NCI-H2107 treated with DMSO at 0.1 percent for 48 hours (cell line): ENCODE data around the gene RIT2.
"Not testable (repeated sequence)": the region's sequence is repeated elsewhere in the genome, so short reads cannot be mapped to it uniquely, and the experiment has no call there.

Experiments used
- DNase-seq: peaks from one replicate; lab custom pipeline; 2025; ENCODE audit not compliant: unreplicated experiment; lab: John Stamatoyannopoulos, UW

Gene RIT2

GRCh38 chr18:42778024-42778423, 337.5 kb downstream of the RIT2 start:
- no peak for DNase-seq

DNA sequence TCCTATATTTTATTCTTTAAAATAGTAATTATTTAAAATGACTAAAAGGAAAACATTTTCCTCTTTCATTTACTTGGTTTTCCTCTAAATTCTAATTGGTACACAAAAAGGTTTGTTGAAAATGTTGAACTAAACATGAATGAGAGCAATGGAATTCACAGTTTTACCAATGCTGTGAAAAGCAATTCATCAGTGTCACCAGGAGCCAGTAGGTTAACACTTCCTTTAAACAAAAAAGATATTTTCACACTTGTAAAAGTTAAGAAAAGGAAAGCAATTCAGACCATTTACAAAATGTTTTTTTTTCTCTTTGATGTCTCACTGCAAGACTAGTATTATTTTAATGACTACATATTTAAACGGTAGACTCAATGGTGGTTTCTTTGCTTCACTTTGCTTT, 341.6 kb downstream of the RIT2 start:
- DNase-seq, result no peak

DNA sequence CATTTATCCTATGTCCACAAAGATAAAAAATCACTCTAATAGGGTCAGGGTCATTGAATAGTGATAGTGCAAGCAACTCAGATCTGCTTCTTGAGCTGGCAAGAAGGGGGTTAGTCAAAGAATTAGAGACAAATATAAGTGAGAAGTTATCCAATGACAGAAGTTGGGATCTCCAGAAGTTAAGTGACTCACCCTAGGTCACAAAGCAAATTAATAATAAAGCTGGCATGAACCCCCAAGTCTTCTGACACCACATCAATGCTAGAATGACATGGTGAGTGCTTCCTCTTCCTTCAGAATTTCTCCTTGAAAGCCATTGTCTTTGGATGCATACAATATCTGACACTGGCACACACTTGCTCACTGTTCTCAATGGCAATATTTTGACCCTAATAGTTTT, 343.5 kb downstream of the RIT2 start:
- DNase-seq, result no peak

- no peak for DNase-seq
Measured at GRCh38 chr18:42765302-42765701, 350.2 kb downstream of the RIT2 start.

GRCh38 chr18:42760290-42760689, 355.2 kb downstream of the RIT2 start:
- no peak for DNase-seq

DNA sequence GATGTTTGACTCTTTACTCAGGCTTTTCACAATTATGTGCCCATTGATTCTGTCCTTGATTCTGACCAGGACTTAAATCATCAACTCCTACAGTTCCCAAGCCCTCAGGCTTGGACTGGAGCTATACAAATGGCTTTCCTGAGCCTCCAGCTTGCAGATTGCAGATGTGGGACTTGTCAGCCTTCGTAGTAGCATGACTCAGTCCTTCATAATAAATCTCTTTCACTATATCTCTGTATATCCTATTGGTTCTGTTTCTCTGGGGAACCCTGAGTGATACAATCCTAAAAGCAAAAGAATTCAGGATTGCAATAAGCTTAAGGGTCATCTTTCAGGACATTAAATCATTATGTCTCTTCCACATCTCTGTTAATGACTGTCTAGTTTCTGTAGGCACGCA, 356.6 kb downstream of the RIT2 start:
- no peak for DNase-seq

DNA sequence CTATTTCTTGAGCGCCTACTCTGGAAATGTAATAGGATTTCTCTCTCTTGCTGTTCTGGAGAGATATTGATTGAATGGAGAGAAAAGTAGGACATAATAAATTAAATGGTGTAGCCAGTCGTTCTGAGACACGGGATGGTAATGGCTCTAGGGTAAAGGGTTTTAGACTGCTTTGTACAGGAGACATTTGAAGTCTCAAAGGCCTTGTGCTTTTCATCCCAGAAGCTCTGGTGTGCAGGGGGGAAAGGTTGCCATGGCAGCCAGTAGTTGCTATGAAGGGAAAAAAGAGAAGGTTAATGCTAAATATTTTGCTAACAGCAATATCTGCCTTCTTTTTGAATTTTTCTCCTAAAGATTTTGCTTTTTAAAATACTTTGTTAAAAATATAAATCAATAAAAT, 359.3 kb downstream of the RIT2 start:
- DNase-seq, result no peak

GRCh38 chr18:42752916-42753315, 362.6 kb downstream of the RIT2 start:
- no peak for DNase-seq

GRCh38 chr18:42746794-42747193, 368.7 kb downstream of the RIT2 start:
- no peak for DNase-seq

GRCh38 chr18:42745931-42746330, 369.6 kb downstream of the RIT2 start:
- no peak for DNase-seq

GRCh38 chr18:42745171-42745570, 370.3 kb downstream of the RIT2 start:
- DNase-seq, result no peak

- no peak for DNase-seq
Measured at GRCh38 chr18:42743373-42744138, 371.9 kb downstream of the RIT2 start.

DNA sequence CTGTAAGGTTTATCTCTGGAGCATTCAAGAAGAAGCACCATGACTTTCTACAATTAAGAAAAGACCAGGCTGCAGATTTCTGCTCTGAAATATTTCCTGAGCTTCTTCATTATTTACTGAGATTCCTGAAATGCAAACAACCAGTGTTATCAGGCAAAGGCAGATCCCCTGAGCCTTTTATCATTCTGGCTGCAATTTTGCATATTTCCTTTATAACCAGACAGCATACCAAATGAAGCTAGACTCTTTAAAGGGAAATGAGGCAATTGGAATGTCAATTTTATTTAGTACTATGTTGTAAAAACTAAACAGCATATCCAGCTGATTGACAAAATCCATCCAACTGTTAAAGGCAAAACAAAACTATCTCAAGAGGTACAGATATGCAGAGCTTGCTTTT, 372.5 kb downstream of the RIT2 start:
- DNase-seq, result no peak

DNA sequence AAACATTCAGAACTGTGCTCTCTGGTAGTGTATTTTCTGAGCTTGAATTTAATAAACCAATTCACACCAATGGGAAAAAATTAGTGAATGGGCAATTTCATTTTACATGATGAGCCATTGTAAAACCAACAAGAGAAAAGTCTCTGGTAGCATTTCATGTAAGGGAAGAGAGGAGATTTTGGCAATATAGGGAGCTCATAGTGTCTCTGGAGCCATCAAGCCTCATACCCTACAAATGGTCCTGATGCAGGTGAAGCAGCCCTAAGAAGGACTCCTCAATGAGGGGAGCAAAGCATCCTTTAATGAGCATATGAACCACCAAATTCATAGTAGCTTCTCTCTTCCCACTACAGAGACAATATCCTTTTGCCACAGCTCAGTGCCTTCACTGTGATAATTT, 373.0 kb downstream of the RIT2 start:
- no peak for DNase-seq

DNA sequence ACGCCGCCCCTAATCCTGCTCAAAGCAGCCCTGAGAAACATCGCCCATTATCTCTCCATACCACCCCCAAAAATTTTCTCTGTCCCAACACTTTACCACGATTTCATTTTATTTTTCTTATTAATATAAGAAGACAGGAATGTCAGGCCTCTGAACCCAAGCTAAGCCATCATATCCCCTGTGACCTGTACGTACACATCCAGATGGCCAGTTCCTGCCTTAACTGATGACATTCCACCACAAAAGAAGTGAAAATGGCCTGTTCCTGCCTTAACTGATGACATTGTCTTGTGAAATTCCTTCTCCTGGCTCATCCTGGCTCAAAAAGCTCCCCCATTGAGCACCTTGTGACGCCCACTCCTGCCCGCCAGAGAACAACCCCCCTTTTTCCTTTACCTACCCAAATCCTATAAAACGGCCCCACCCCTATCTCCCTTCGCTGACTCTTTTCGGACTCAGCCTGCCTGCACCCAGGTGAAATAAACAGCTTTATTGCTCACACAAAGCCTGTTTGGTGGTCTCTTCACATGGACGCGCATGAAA, 373.6 kb downstream of the RIT2 start:
- DNase-seq, result not testable (repeated sequence)

DNA sequence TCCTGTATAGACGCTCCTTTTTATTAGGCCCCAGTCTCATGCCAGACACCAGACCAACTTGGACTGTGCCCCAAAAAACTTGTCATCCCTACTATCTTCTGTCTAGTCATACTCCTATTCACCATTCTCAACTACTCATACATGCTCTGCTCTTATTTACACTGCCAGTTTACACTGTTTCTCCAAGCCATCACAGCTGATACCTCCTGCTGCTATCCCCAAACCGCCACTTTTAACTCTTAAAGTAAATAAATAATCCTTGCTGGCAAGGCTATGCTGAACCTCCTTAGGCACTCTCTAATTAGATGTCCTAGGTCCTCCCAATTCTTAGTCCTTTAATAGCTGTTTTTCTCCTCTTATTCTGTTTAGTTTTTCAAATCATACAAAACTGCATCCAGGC, 374.2 kb downstream of the RIT2 start:
- DNase-seq, result peak; percentile 17

GRCh38 chr18:42736074-42736473, 379.4 kb downstream of the RIT2 start:
- no peak for DNase-seq

GRCh38 chr18:42734520-42734919, 381.0 kb downstream of the RIT2 start:
- DNase-seq, result no peak

DNA sequence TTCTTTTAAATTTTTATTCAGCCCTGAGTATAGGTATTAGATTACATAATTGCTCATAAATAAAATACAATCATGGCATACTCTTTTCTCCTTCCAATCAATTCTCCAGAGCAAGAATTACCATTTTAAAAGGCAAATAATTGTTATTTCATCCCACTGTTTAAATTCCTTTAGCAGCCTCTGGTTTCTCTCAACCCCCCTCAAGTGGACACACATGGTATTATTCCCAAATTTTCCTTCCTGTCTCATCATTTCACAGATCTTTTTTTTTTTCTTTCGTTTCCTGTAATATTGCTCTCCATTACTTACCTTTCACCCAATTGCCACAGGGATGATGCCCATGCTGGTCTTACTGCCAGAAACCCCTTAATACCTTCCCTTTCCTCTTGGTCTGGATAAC, 385.2 kb downstream of the RIT2 start:
- DNase-seq, result no peak

- no peak for DNase-seq
Measured at GRCh38 chr18:42719221-42719620, 396.3 kb downstream of the RIT2 start.

DNA sequence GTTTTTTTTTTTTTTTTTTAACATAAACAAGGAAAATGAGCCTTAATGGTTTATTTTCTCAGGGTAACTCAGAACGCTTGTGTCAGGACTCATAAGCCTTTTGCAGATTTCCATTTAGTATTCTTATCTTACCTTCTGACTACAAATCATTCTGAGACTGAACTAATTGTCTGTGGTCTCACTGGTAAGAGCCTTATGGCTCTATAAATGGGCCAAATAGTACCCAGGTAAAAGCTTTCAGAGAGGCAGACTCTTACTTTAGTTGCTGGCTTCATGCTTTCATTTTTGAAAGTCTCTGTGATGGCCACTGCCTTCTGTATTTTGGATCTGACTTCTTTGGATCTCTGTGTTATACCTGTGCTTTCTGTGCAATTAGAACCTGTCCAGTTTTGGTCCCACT, 403.4 kb downstream of the RIT2 start:
- DNase-seq, result no peak

DNA sequence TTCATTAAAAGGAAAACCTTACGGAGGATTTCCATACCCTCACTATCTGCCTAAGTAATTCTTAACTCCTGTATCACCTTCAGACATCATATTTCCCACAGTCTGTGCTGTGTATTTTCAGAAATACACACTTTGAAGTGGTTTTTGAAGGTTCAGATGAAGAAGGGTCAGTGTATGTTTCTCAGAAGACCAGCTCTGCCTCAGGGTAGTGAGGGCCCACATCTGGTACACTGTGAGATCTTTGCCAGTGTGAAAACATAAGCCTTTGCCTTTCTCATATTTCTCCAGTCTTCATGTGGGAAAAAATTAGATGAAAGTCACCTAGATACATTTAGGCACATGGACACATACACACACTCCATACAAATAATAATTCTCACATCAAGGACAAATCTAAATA, 408.4 kb downstream of the RIT2 start:
- DNase-seq, result no peak

DNA sequence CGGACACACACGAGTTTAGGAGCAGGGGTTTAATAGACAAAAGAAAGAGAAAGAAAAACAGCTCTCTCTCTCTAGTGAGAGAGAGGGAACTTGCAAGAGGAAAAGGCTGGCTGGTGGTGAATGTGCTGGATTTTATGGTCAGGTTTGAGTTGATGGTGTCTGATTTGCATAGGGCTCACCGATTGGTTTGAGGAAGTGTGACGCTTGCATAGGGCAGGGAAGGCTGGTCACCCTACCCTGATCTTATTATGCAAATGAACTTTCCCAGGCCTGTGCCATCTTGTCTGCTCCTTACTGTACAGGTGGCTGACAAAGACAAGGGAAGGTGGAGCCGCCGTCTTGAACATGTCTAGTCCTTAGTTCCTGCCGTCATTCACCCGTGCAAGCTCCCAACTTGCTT, 408.9 kb downstream of the RIT2 start:
- peak; percentile 11 for DNase-seq
